Trophoblast cell (in vitro differentiated cells and primary cell): ENCODE results near the gene SLC4A8.

Experiments used
- DNase-seq, 2 donors: peaks; one replicate each; pipeline ENCODE4 v3.0.0-alpha.2; 2016
- H2AFZ ChIP-seq: 2 replicates; pipeline ENCODE4 v1.6.1; 2013; ENCODE audit warnings: low read length, moderate library complexity, mild to moderate bottlenecking; ENCODE audit not compliant: insufficient read depth, poor library complexity
- H2AK5ac ChIP-seq: 2 replicates; pipeline ENCODE4 v1.6.1; 2013; ENCODE audit warnings: mild to moderate bottlenecking, low read length
- H2BK120ac ChIP-seq: 2 replicates; pipeline ENCODE4 v1.6.1; 2013; ENCODE audit warnings: low read length, mild to moderate bottlenecking, moderate library complexity; ENCODE audit not compliant: insufficient read depth, poor library complexity
- H2BK12ac ChIP-seq: 2 replicates; pipeline ENCODE4 v1.6.1; 2013; ENCODE audit warnings: mild to moderate bottlenecking, low read length, moderate library complexity
- H2BK5ac ChIP-seq: 2 replicates; pipeline ENCODE4 v1.6.1; 2013; ENCODE audit warnings: low read length, low read depth, moderate library complexity, mild to moderate bottlenecking; ENCODE audit not compliant: poor library complexity
- H3K14ac ChIP-seq: 2 replicates; pipeline ENCODE4 v1.6.1; 2013; ENCODE audit warnings: mild to moderate bottlenecking, low read length
- H3K18ac ChIP-seq: 2 replicates; pipeline ENCODE4 v1.6.1; 2013; ENCODE audit warnings: mild to moderate bottlenecking, low read length
- H3K23ac ChIP-seq: 2 replicates; pipeline ENCODE4 v1.6.1; 2013; ENCODE audit warnings: low read length
- H3K27ac ChIP-seq: 2 replicates; pipeline ENCODE4 v1.5.1; 2013; ENCODE audit warnings: low read depth, mild to moderate bottlenecking, inconsistent platforms, low read length, moderate library complexity
- H3K27me3 ChIP-seq: 2 replicates; pipeline ENCODE4 v1.6.1; 2013; ENCODE audit warnings: inconsistent platforms, mild to moderate bottlenecking, low read length, moderate library complexity; ENCODE audit not compliant: insufficient read depth
- H3K36me3 ChIP-seq, 2 experiments: 1 replicate in 1 of 2; 2 replicates in 1 of 2; pipeline ENCODE4 v1.6.1; 2013; ENCODE audit warnings: low read length in 2 of 2, mild to moderate bottlenecking in 2 of 2, moderate library complexity in 1 of 2; ENCODE audit not compliant: insufficient read depth in 2 of 2, control insufficient read depth in 1 of 2
- H3K4ac ChIP-seq: 2 replicates; pipeline ENCODE4 v1.6.1; 2013; ENCODE audit warnings: low read depth, mild to moderate bottlenecking, low read length, moderate library complexity
- H3K4me1 ChIP-seq, 2 experiments: 1 replicate in 1 of 2; 2 replicates in 1 of 2; pipeline ENCODE4 v1.6.1; 2013; ENCODE audit warnings: low read length in 2 of 2, mild to moderate bottlenecking in 2 of 2, moderate library complexity in 1 of 2; ENCODE audit not compliant: insufficient read depth in 2 of 2, control insufficient read depth in 1 of 2
- H3K4me2 ChIP-seq: 2 replicates; pipeline ENCODE4 v1.6.1; 2013; ENCODE audit warnings: inconsistent platforms, mild to moderate bottlenecking, low read length, moderate library complexity
- H3K4me3 ChIP-seq: 2 replicates; pipeline ENCODE4 v1.5.1; 2013; ENCODE audit warnings: mild to moderate bottlenecking, low read depth, low read length, inconsistent platforms
- H3K79me1 ChIP-seq: one replicate; pipeline ENCODE4 v1.6.1; 2013; ENCODE audit warnings: low read length
- H3K79me2 ChIP-seq: 2 replicates; pipeline ENCODE4 v1.6.1; 2013; ENCODE audit warnings: low read length, mild to moderate bottlenecking; ENCODE audit not compliant: control insufficient read depth, insufficient read depth, poor library complexity
- H3K9ac ChIP-seq: 2 replicates; pipeline ENCODE4 v1.6.1; 2013; ENCODE audit warnings: mild to moderate bottlenecking, low read length
- H3K9me3 ChIP-seq: 2 replicates; pipeline ENCODE4 v1.6.1; 2013; ENCODE audit warnings: low read depth, mild to moderate bottlenecking, control low read depth, inconsistent platforms, low read length; ENCODE audit not compliant: insufficient read depth
- H4K12ac ChIP-seq: 2 replicates; pipeline ENCODE4 v1.6.1; 2013; ENCODE audit warnings: low read depth, mild to moderate bottlenecking, low read length, moderate library complexity
- H4K8ac ChIP-seq: 2 replicates; pipeline ENCODE4 v1.6.1; 2013; ENCODE audit warnings: low read depth, mild to moderate bottlenecking, low read length, moderate library complexity
- H4K91ac ChIP-seq: one replicate; pipeline ENCODE4 v1.6.1; 2013; ENCODE audit warnings: low read depth, mild to moderate bottlenecking, low read length, moderate library complexity
- WGBS: extraction: QIAGEN DNeasy Blood & Tissue Kit; methylation state at CpG from one replicate; pipeline ENCODE4 v1.1.7; 2013; ENCODE audit warnings: missing lambda C conversion rate; ENCODE audit not compliant: insufficient read length, insufficient coverage; ENCODE audit errors: extremely low coverage; 5-methylcytosine and 5-hydroxymethylcytosine counted together

SLC4A8 gene

GRCh38 chr12:51403681-51404136 is 20.9 kb upstream of the SLC4A8 start:
- Histone ChIP-seq H3K27me3 (no peaks in the 10 kb centered on the region), H3K79me1 (peaks cover 41% of the 10 kb centered on the region), H3K14ac (no peak overlapping the region), H2AFZ (no peak overlapping the region), H2AK5ac (no peak overlapping the region), H3K27ac (peak overlapping the region; percentile 3), H3K79me2 (peaks cover 6% of the 10 kb centered on the region), H4K91ac (peak overlapping the region; percentile 29), H4K12ac (no peak overlapping the region), H2BK5ac (peak overlapping the region; percentile 64), H3K18ac (peak overlapping the region; percentile 9), H3K4ac (no peak overlapping the region), H3K4me2 (no peak overlapping the region), H3K9me3 (no peaks in the 10 kb centered on the region), H3K9ac (no peak overlapping the region), H4K8ac (no peak overlapping the region), H3K4me1 (peaks cover 28 to 45% of the 10 kb centered on the region in 2 experiments), H2BK12ac (no peak overlapping the region), H3K36me3 (peaks cover 14% of the 10 kb centered on the region in 2 experiments), H3K4me3 (no peak overlapping the region), H3K23ac (no peak overlapping the region), H2BK120ac (peak overlapping the region; percentile 23)
- WGBS = no CpG with 5 or more reads among the region's 4 CpGs
- DNase-seq = peak; percentile 87 to 96

GRCh38 chr12:51404627-51405026 is 20.0 kb upstream of the SLC4A8 start:
- Histone ChIP-seq H4K12ac (no peak overlapping the region), H3K9me3 (no peaks in the 10 kb centered on the region), H3K27me3 (no peaks in the 10 kb centered on the region), H2BK12ac (peak overlapping the region; percentile 21), H3K4me1 (peaks cover 31 to 44% of the 10 kb centered on the region in 2 experiments), H3K79me2 (peaks cover 8% of the 10 kb centered on the region), H3K4me2 (no peak overlapping the region), H3K79me1 (peaks cover 46% of the 10 kb centered on the region), H3K18ac (no peak overlapping the region), H3K4me3 (no peak overlapping the region), H3K23ac (no peak overlapping the region), H3K9ac (no peak overlapping the region), H3K4ac (peak overlapping the region; percentile 66), H3K14ac (no peak overlapping the region), H2AK5ac (no peak overlapping the region), H3K27ac (no peak overlapping the region), H2BK5ac (peak overlapping the region; percentile 6), H3K36me3 (peaks cover 14% of the 10 kb centered on the region in 2 experiments), H4K8ac (no peak overlapping the region), H2AFZ (no peak overlapping the region), H4K91ac (peak overlapping the region; percentile 2), H2BK120ac (peak overlapping the region; percentile 26)
- no CpG with 5 or more reads among the region's 3 CpGs for WGBS
- DNase-seq = no peak

- H3K27ac ChIP-seq = no peak overlapping the region
Observed at GRCh38 chr12:51405801-51406207, 18.8 kb upstream of the SLC4A8 start.

GRCh38 chr12:51406290-51406689 is 18.3 kb upstream of the SLC4A8 start:
- peaks cover 11 to 13% of the 10 kb centered on the region in 2 experiments for H3K36me3 ChIP-seq
- H3K4me3 ChIP-seq = no peak overlapping the region
- no peak overlapping the region for H3K23ac ChIP-seq
- H3K79me1 ChIP-seq = peaks cover 47% of the 10 kb centered on the region
- no peak overlapping the region for H3K4ac ChIP-seq
- H3K4me2 ChIP-seq = no peak overlapping the region
- H3K9me3 ChIP-seq = no peaks in the 10 kb centered on the region
- peak overlapping the region; percentile 34 for H3K18ac ChIP-seq
- H2BK5ac ChIP-seq = no peak overlapping the region
- no peak overlapping the region for H4K12ac ChIP-seq
- no peak overlapping the region for H2AK5ac ChIP-seq
- H3K9ac ChIP-seq = no peak overlapping the region
- peak overlapping the region; percentile 7 for H4K8ac ChIP-seq
- WGBS = no CpG with 5 or more reads among the region's 3 CpGs
- no peak for DNase-seq
- H2BK12ac ChIP-seq = peak overlapping the region; percentile 79
- peaks cover 6% of the 10 kb centered on the region for H3K79me2 ChIP-seq
- no peak overlapping the region for H2BK120ac ChIP-seq
- H2AFZ ChIP-seq = no peak overlapping the region
- peaks cover 35 to 40% of the 10 kb centered on the region in 2 experiments for H3K4me1 ChIP-seq
- H4K91ac ChIP-seq = peak overlapping the region; percentile 89
- peak overlapping the region; percentile 18 for H3K14ac ChIP-seq
- H3K27me3 ChIP-seq = no peaks in the 10 kb centered on the region
- no peak overlapping the region for H3K27ac ChIP-seq

More at GRCh38 chr12:51405801-51406207, 18.8 kb upstream of the SLC4A8 start:
- H4K8ac ChIP-seq = no peak overlapping the region
- H3K4ac ChIP-seq = no peak overlapping the region
- H2BK120ac ChIP-seq = no peak overlapping the region
- H3K9ac ChIP-seq = no peak overlapping the region
- no CpG with 5 or more reads among the region's 3 CpGs for WGBS
- peaks cover 34 to 41% of the 10 kb centered on the region in 2 experiments for H3K4me1 ChIP-seq
- peaks cover 49% of the 10 kb centered on the region for H3K79me1 ChIP-seq
- peak overlapping the region; percentile 8 for H2BK12ac ChIP-seq
- H3K36me3 ChIP-seq = peaks cover 14% of the 10 kb centered on the region in 2 experiments
- H3K79me2 ChIP-seq = peaks cover 8% of the 10 kb centered on the region
- no peaks in the 10 kb centered on the region for H3K27me3 ChIP-seq
- H4K12ac ChIP-seq = no peak overlapping the region
- H2AK5ac ChIP-seq = no peak overlapping the region
- no peak overlapping the region for H3K18ac ChIP-seq
- no peak overlapping the region for H2BK5ac ChIP-seq
- no peak overlapping the region for H3K14ac ChIP-seq
- H3K4me3 ChIP-seq = no peak overlapping the region
- H3K4me2 ChIP-seq = no peak overlapping the region
- no peak overlapping the region for H4K91ac ChIP-seq
- H3K23ac ChIP-seq = no peak overlapping the region
- DNase-seq = no peak
- no peak overlapping the region for H2AFZ ChIP-seq
- H3K9me3 ChIP-seq = no peaks in the 10 kb centered on the region
